ENCODE measurements around the gene VPS16.

- TF ChIP-seq ZNF274 (IDR thresholded peaks at IDR 0.05; ENCODE audit: low read length) (no peak), ZNF274 (tag by site-specific recombination; IDR thresholded peaks at IDR 0.05; ENCODE audit: borderline replicate concordance) (no peak), ZSCAN18 (tag by site-specific recombination; IDR thresholded peaks at IDR 0.05) (no peak), CTCF (tag by site-specific recombination; IDR thresholded peaks at IDR 0.05) (no peak), ZNF175 (tag by site-specific recombination; IDR thresholded peaks at IDR 0.05) (no peak), PBX3 (CRISPR knock-in tag; IDR thresholded peaks at IDR 0.05) (no peak), ATF2 (tag by site-specific recombination; IDR thresholded peaks at IDR 0.05; ENCODE audit: low read depth) (no peak), ZNF223 (tag by site-specific recombination; IDR thresholded peaks at IDR 0.05) (no peak), HIC1 (tag by site-specific recombination; IDR thresholded peaks at IDR 0.05) (no peak)
These were observed 67.0 kb downstream of the VPS16 start for GRCh38 chr20:2907519-2907918.
